Right lobe of liver (tissue), 6 donors: Measurements from ENCODE around the gene KRT33A. TPM values are rescaled to one million over a fixed set of nuclear protein-coding genes. Genes with fewer than 3 reads are reported as not detected.

Experiments
- ATAC-seq, 4 donors: fragments of 200-7000 bp; cut with Tn5 transposase; one replicate each; pipeline ENCODE4 v1.9.1; 2020; ENCODE audit warnings: mild to moderate bottlenecking in 4 of 4, moderate library complexity in 4 of 4
- DNase-seq, 3 donors: peaks; one replicate each; pipeline ENCODE4 v3.0.0-alpha.2; 2020
- H3K27ac ChIP-seq, 3 donors: fragments of 200-600 bp; one replicate each; pipeline ENCODE4 v1.8.0; 2022
- H3K27me3 ChIP-seq, 2 donors: fragments of 200-600 bp; one replicate each; pipeline ENCODE4 v1.8.0; 2022
- H3K36me3 ChIP-seq, 4 donors: fragments of 200-600 bp; sonication (generic) in 1 of 4; one replicate each; pipeline versions ENCODE4 v1.5.1 to v1.8.0; 2017 to 2022; ENCODE audit warnings: control low read depth in 1 of 4
- H3K4me1 ChIP-seq, 4 donors: fragments of 200-600 bp; sonication (generic) in 1 of 4; one replicate each; pipeline versions ENCODE4 v1.5.1 to v1.8.0; 2017 to 2022; ENCODE audit warnings: control low read depth in 1 of 4
- H3K4me3 ChIP-seq, 3 donors: fragments of 200-600 bp; one replicate each; pipeline ENCODE4 v1.8.0; 2022
- H3K9me3 ChIP-seq, 4 donors: fragments of 200-600 bp; sonication (generic) in 1 of 4; one replicate each; pipeline versions ENCODE4 v1.5.1 to v1.8.0; 2017 to 2022; ENCODE audit warnings: control low read depth in 1 of 4
- CTCF ChIP-seq, 4 donors: fragments of 200-600 bp in 3 of 4; fragments of 450-650 bp in 1 of 4; IDR thresholded peaks; one replicate each; pipeline versions ENCODE4 v1.5.1 to v1.8.0; 2016 to 2022; ENCODE audit warnings: antibody characterized with exemption in 4 of 4, mild to moderate bottlenecking in 2 of 4
- POLR2A ChIP-seq: fragments of 450-650 bp; IDR thresholded peaks from one replicate; pipeline ENCODE4 v1.6.1; 2017; ENCODE audit warnings: antibody characterized with exemption, mild to moderate bottlenecking
- WGBS: methylation state at CpG from one replicate; pipeline ENCODE4 v1.1.6; 2018; ENCODE audit warnings: low coverage, low lambda C conversion rate; ENCODE audit not compliant: insufficient coverage; ENCODE audit errors: missing lambda C conversion rate; 5-methylcytosine and 5-hydroxymethylcytosine counted together
- intact Hi-C, 2 donors: fragments of 100-400 bp; cut with DNase I; formaldehyde crosslinking; loops; one replicate each; pipeline versions ENCODE4 v1.11.2 to v1.14.1; 2022
- total RNA-seq, 6 experiments: library from RNA; depleted of rRNA in 2 of 6; stranded (reverse); fragments of >200 nt in 2 of 6; fragmentation: NEBNext Ultra II Directional in 3 of 6; extraction: Animal tissue kit (Norgen Biotek cat#: 25700) in 3 of 6; gene quantifications; one replicate each; pipeline versions ENCODE4 v1.1.0 to v1.2.4, GENCODE V29; 2016 to 2023
- donor health status: DM: no; HTN: yes; CAD: no.
- donor health status: DM: no; HTN: no; CAD: no.
- donor health status: DM: no; HTN: no; CAD: no.
- donor health status: DM: no; HTN: yes; CAD: no.
- donor health status: DM: no; HTN: yes; CAD: no.

The KRT33A gene
- total RNA-seq, 6 experiments from 2014 or later = not detected

GRCh38 chr17:41339571-41340172 is 11.0 kb downstream of the KRT33A start:
- intact Hi-C loops = no loop called here
- H3K27ac ChIP-seq = no peak overlapping the region
- no peaks in the 10 kb centered on the region for H3K4me1 ChIP-seq
- no peak for ATAC-seq
- no peaks in the 10 kb centered on the region for H3K36me3 ChIP-seq
- WGBS = 17% methylated on average over 2 of the region's 2 CpGs
- no peak overlapping the region for H3K4me3 ChIP-seq
- H3K9me3 ChIP-seq = no peaks in the 10 kb centered on the region
- no peak for DNase-seq
- TF ChIP-seq CTCF (IDR thresholded peaks at IDR 0.05) (no peak), POLR2A (no peak)
- no peaks in the 10 kb centered on the region for H3K27me3 ChIP-seq

GRCh38 chr17:41338961-41339485 is 11.6 kb downstream of the KRT33A start:
- ATAC-seq (no peak), DNase-seq (no peak)
- no peak for TF ChIP-seq POLR2A
- TF ChIP-seq CTCF (IDR thresholded peaks at IDR 0.05) = no peak
- H3K27me3 ChIP-seq = no peaks in the 10 kb centered on the region
- intact Hi-C loops = no loop called here
- H3K4me1 ChIP-seq = no peaks in the 10 kb centered on the region
- H3K4me3 ChIP-seq = no peak overlapping the region
- no peak overlapping the region for H3K27ac ChIP-seq
- H3K9me3 ChIP-seq = no peaks in the 10 kb centered on the region
- 42% methylated on average over 5 of the region's 5 CpGs for WGBS
- no peaks in the 10 kb centered on the region for H3K36me3 ChIP-seq

GRCh38 chr17:41335747-41336146 is 14.9 kb downstream of the KRT33A start:
- Histone ChIP-seq H3K36me3 (no peaks in the 10 kb centered on the region), H3K27ac (no peak overlapping the region), H3K4me1 (no peaks in the 10 kb centered on the region), H3K9me3 (no peaks in the 10 kb centered on the region), H3K4me3 (no peak overlapping the region), H3K27me3 (no peaks in the 10 kb centered on the region)
- ATAC-seq = no peak
- TF ChIP-seq CTCF (IDR thresholded peaks at IDR 0.05) (no peak), POLR2A (no peak)
- WGBS = no CpG with 5 or more reads among the region's 1 CpG
- no peak for DNase-seq
- intact Hi-C loops = no loop called here

- no peak for DNase-seq
- no peak overlapping the region for H3K4me3 ChIP-seq
- H3K27ac ChIP-seq = no peak overlapping the region
- no peaks in the 10 kb centered on the region for H3K27me3 ChIP-seq
- intact Hi-C loops = no loop called here
- no peaks in the 10 kb centered on the region for H3K9me3 ChIP-seq
- H3K36me3 ChIP-seq = no peaks in the 10 kb centered on the region
- no peaks in the 10 kb centered on the region for H3K4me1 ChIP-seq
- no peak for TF ChIP-seq CTCF (IDR thresholded peaks at IDR 0.05)
- TF ChIP-seq POLR2A = no peak
- 66% methylated on average over 3 of the region's 6 CpGs for WGBS
- ATAC-seq = no peak
These were observed 16.0 kb downstream of the KRT33A start for GRCh38 chr17:41334385-41335305.
